Thyroid gland (tissue), 4 donors: ENCODE data around the gene LRMDA. TPM values are rescaled to one million over a fixed set of nuclear protein-coding genes. Genes with fewer than 3 reads are reported as not detected.

Experiments used
- DNase-seq, 2 donors: peaks; one replicate each; pipeline ENCODE4 v3.0.0-alpha.2; 2019
- H3K27ac ChIP-seq, 3 donors: fragments of 200-600 bp; sonication (generic); 1 replicate in 2 of 3; 2 replicates in 1 of 3; pipeline ENCODE4 v1.5.1; 2016 to 2019; ENCODE audit warnings: mild to moderate bottlenecking in 1 of 3, moderate library complexity in 1 of 3
- H3K27me3 ChIP-seq: fragments of 200-600 bp; sonication (generic); one replicate; pipeline ENCODE4 v1.5.1; 2019
- H3K36me3 ChIP-seq, 2 donors: fragments of 200-600 bp; sonication (generic); one replicate each; pipeline ENCODE4 v1.5.1; 2016 to 2019
- H3K4me1 ChIP-seq, 2 donors: fragments of 200-600 bp; sonication (generic); one replicate each; pipeline ENCODE4 v1.5.1; 2017 to 2019
- H3K4me3 ChIP-seq, 3 donors: fragments of 200-600 bp; sonication (generic); replicated peaks in 1 of 3; 1 replicate in 2 of 3; 2 replicates in 1 of 3; pipeline ENCODE4 v1.5.1; 2016; ENCODE audit warnings: mild to moderate bottlenecking in 1 of 3
- H3K9me3 ChIP-seq: fragments of 200-600 bp; sonication (generic); one replicate; pipeline ENCODE4 v1.5.1; 2017
- CTCF ChIP-seq, 6 experiments: fragments of 200-600 bp in 3 of 6; fragments of 450-650 bp in 3 of 6; sonication (generic) in 3 of 6; IDR thresholded peaks; one replicate each; pipeline ENCODE4 v1.5.1; 2016 to 2019; ENCODE audit warnings: antibody characterized with exemption in 6 of 6, mild to moderate bottlenecking in 2 of 6, inconsistent platforms in 1 of 6, moderate library complexity in 1 of 6
- POLR2A ChIP-seq, 2 donors: fragments of 450-650 bp; IDR thresholded peaks; one replicate each; pipeline ENCODE4 v1.6.1; 2017; ENCODE audit warnings: antibody characterized with exemption in 2 of 2, mild to moderate bottlenecking in 2 of 2, moderate library complexity in 1 of 2
- WGBS, 2 donors: methylation state at CpG; one replicate each; pipeline ENCODE4 v1.1.5; 2017; 5-methylcytosine and 5-hydroxymethylcytosine counted together
- intact Hi-C: fragments of 100-400 bp; cut with DNase I; formaldehyde crosslinking; loops from one replicate; pipeline ENCODE4 v1.15.1; 2023
- total RNA-seq, 4 donors: library from RNA; depleted of rRNA; stranded (reverse); fragments of >200 nt; gene quantifications; one replicate each; pipeline ENCODE4 v1.2.3, GENCODE V29; 2016

The LRMDA gene
- total RNA-seq, 4 donors from 2014 or later = 16.5 to 31.7 (median 23.2) TPM

GRCh38 chr10:76548716-76549115, 1117.3 kb downstream of the LRMDA start:
- Histone ChIP-seq H3K4me1 (peaks cover 8 to 14% of the 10 kb centered on the region in 2 donors), H3K27me3 (no peaks in the 10 kb centered on the region), H3K36me3 (no peaks in the 10 kb centered on the region), H3K27ac (no peak overlapping the region), H3K4me3 (no peak overlapping the region), H3K9me3 (no peaks in the 10 kb centered on the region)
- no peak for DNase-seq
- 75 to 98% methylated on average over 1 of the region's 1 CpG for WGBS, 2 donors
- intact Hi-C loops = loop anchor here (10.0 kb wide), 1 partner anchor 1154 kb away; no protein-coding TSS in a partner anchor
- TF ChIP-seq CTCF (IDR thresholded peaks at IDR 0.05) (no peak), POLR2A (IDR thresholded peaks at IDR 0.05) (no peak)

GRCh38 chr10:76549171-76549570, 1117.7 kb downstream of the LRMDA start:
- DNase-seq = no peak
- intact Hi-C loops = loop anchor here (10.0 kb wide), 1 partner anchor 1154 kb away; no protein-coding TSS in a partner anchor
- Histone ChIP-seq H3K4me1 (peaks cover 8 to 14% of the 10 kb centered on the region in 2 donors), H3K27me3 (no peaks in the 10 kb centered on the region), H3K36me3 (no peaks in the 10 kb centered on the region), H3K27ac (no peak overlapping the region), H3K9me3 (no peaks in the 10 kb centered on the region), H3K4me3 (no peak overlapping the region)
- 82 to 86% methylated on average over 3 of the region's 3 CpGs for WGBS, 2 donors
- TF ChIP-seq CTCF (IDR thresholded peaks at IDR 0.05) (no peak), POLR2A (IDR thresholded peaks at IDR 0.05) (no peak)

- DNase-seq = no peak
- H3K9me3 ChIP-seq = no peaks in the 10 kb centered on the region
- no peaks in the 10 kb centered on the region for H3K27me3 ChIP-seq
- intact Hi-C loops = no loop called here
- no peaks in the 10 kb centered on the region for H3K36me3 ChIP-seq
- TF ChIP-seq POLR2A (IDR thresholded peaks at IDR 0.05) (no peak), CTCF (IDR thresholded peaks at IDR 0.05) (no peak)
- no peak overlapping the region for H3K4me3 ChIP-seq
- no peak overlapping the region for H3K27ac ChIP-seq
- H3K4me1 ChIP-seq = peaks cover 8 to 14% of the 10 kb centered on the region in 2 donors
- 47 to 59% methylated on average over 1 of the region's 1 CpG for WGBS, 2 donors
Measured at GRCh38 chr10:76550806-76551205, 1119.4 kb downstream of the LRMDA start.

- 81 to 96% methylated on average over 1 of the region's 1 CpG for WGBS, 2 donors
- Histone ChIP-seq H3K4me1 (peaks cover 0 to under 1% of the 10 kb centered on the region in 2 donors), H3K4me3 (no peak overlapping the region), H3K27ac (no peak overlapping the region), H3K36me3 (no peaks in the 10 kb centered on the region), H3K9me3 (no peaks in the 10 kb centered on the region), H3K27me3 (no peaks in the 10 kb centered on the region)
- TF ChIP-seq POLR2A (IDR thresholded peaks at IDR 0.05) (no peak), CTCF (IDR thresholded peaks at IDR 0.05) (no peak)
- intact Hi-C loops = no loop called here
- DNase-seq = no peak
Measured at GRCh38 chr10:76552091-76552873, 1120.9 kb downstream of the LRMDA start.

GRCh38 chr10:76553263-76554032, 1122.0 kb downstream of the LRMDA start:
- no peak for DNase-seq
- TF ChIP-seq CTCF (IDR thresholded peaks at IDR 0.05) = no peak
- no peak for TF ChIP-seq POLR2A (IDR thresholded peaks at IDR 0.05)

More at GRCh38 chr10:76553263-76554032, 1122.0 kb downstream of the LRMDA start:
- 90 to 91% methylated on average over 17 of the region's 17 CpGs for WGBS, 2 donors
- Histone ChIP-seq H3K4me3 (no peak overlapping the region), H3K36me3 (no peaks in the 10 kb centered on the region), H3K27me3 (no peaks in the 10 kb centered on the region), H3K4me1 (peaks cover 3% of the 10 kb centered on the region in 2 donors), H3K27ac (no peak overlapping the region), H3K9me3 (no peaks in the 10 kb centered on the region)
- intact Hi-C loops = no loop called here
